Omental fat pad (tissue), 4 donors: Measurements from ENCODE around the gene PGRMC1. TPM values are rescaled to one million over a fixed set of nuclear protein-coding genes. Genes with fewer than 3 reads are reported as not detected.
A peak's percentile ranks its signal among the peaks of the same experiment; 100 is the strongest.

Experiments
- ATAC-seq: fragments of 150-250 bp; one replicate; pipeline ENCODE4 v1.9.1; 2016; ENCODE audit warnings: mild to moderate bottlenecking, moderate library complexity; ENCODE audit not compliant: low FRiP score
- DNase-seq: peaks from one replicate; pipeline ENCODE4 v3.0.0-alpha.2; 2019; ENCODE audit warnings: low spot score
- CTCF ChIP-seq, 3 donors: fragments of 450-650 bp; IDR thresholded peaks; one replicate each; pipeline ENCODE4 v1.5.1; 2016 to 2017; ENCODE audit warnings: antibody characterized with exemption in 3 of 3, mild to moderate bottlenecking in 3 of 3, moderate library complexity in 2 of 3
- total RNA-seq, 4 donors: library from RNA; depleted of rRNA; stranded (reverse); fragments of >200 nt; gene quantifications; one replicate each; pipeline ENCODE4 v1.1.0, GENCODE V29; 2016

Gene PGRMC1
- total RNA-seq = 100 to 1,000 TPM; 130 to 296 (median 178) TPM

GRCh38 chrX:119235872-119236622 lies at the start of gene PGRMC1:
Gene PGRMC1, plus strand, starts transcription at chrX:119236285. Its CDS starts 79 bp downstream, at chrX:119236364.
- no peak for TF ChIP-seq CTCF (IDR thresholded peaks at IDR 0.05)
- DNase-seq = peak; percentile 41
- ATAC-seq = peak; percentile 89

GRCh38 chrX:119186763-119187162 lies 49.3 kb upstream of the PGRMC1 start:
- TF ChIP-seq CTCF (IDR thresholded peaks at IDR 0.05) = no peak
- ATAC-seq (no peak), DNase-seq (no peak)

- ATAC-seq (no peak), DNase-seq (no peak)
- no peak for TF ChIP-seq CTCF (IDR thresholded peaks at IDR 0.05)
These were observed 48.8 kb upstream of the PGRMC1 start for GRCh38 chrX:119187298-119187697.

GRCh38 chrX:119189115-119189514 lies 47.0 kb upstream of the PGRMC1 start:
- DNase-seq (no peak), ATAC-seq (no peak)
- no peak for TF ChIP-seq CTCF (IDR thresholded peaks at IDR 0.05)

GRCh38 chrX:119189595-119189994 lies 46.5 kb upstream of the PGRMC1 start:
- ATAC-seq = peak; percentile 23
- no peak for DNase-seq
- TF ChIP-seq CTCF (IDR thresholded peaks at IDR 0.05) = no peak

GRCh38 chrX:119190091-119190681 lies 45.9 kb upstream of the PGRMC1 start:
- ATAC-seq (no peak), DNase-seq (no peak)
- no peak for TF ChIP-seq CTCF (IDR thresholded peaks at IDR 0.05)

GRCh38 chrX:119190831-119191230 lies 45.3 kb upstream of the PGRMC1 start:
- ATAC-seq (no peak), DNase-seq (no peak)
- no peak for TF ChIP-seq CTCF (IDR thresholded peaks at IDR 0.05)
